Activated T-cell treated with anti-CD3 and anti-CD28 coated beads, Interleukin-2, amount 50 U/mL, for 48 hours (primary cell): ENCODE measurements around the gene FER.
"Not testable (repeated sequence)": the region's sequence is repeated elsewhere in the genome, so short reads cannot be mapped to it uniquely, and the experiment has no call there.

ENCODE experiments used
- DNase-seq, 2 experiments: peaks; one replicate each; pipeline ENCODE4 v3.0.0-alpha.2; 2020

The FER gene

GRCh38 chr5:108747774-108748400, at the start of gene FER:
FER (plus strand) TSS chr5:108747897; CDS start chr5:108798183, 50,286 bp downstream.
- peak; percentile 41 to 43 for DNase-seq

- DNase-seq, result not testable (repeated sequence)
Observed at GRCh38 chr5:108700388-108700787, 47.3 kb upstream of the FER start.

- DNase-seq, result no peak
Observed at GRCh38 chr5:108700930-108701329, 46.8 kb upstream of the FER start.

- DNase-seq, result no peak
Observed at GRCh38 chr5:108702546-108702945, 45.2 kb upstream of the FER start.

- no peak for DNase-seq
Observed at GRCh38 chr5:108703313-108703712, 44.4 kb upstream of the FER start.

- no peak for DNase-seq
Observed at GRCh38 chr5:108707141-108707540, 40.6 kb upstream of the FER start.

GRCh38 chr5:108711898-108712297, 35.8 kb upstream of the FER start:
- no peak for DNase-seq

- DNase-seq, result no peak
Observed at GRCh38 chr5:108715408-108715807, 32.3 kb upstream of the FER start.

GRCh38 chr5:108720391-108720790, 27.3 kb upstream of the FER start:
- DNase-seq, result no peak

GRCh38 chr5:108726446-108727235, 21.1 kb upstream of the FER start:
- no peak for DNase-seq

- DNase-seq, result no peak
Observed at GRCh38 chr5:108727236-108727650, 20.5 kb upstream of the FER start.

- peak; percentile 54 to 63 for DNase-seq
Observed at GRCh38 chr5:108727651-108728565, 19.8 kb upstream of the FER start.

GRCh38 chr5:108728566-108729241, 19.0 kb upstream of the FER start:
- DNase-seq, result peak; percentile 39 to 50

- no peak for DNase-seq
Observed at GRCh38 chr5:108729242-108729615, 18.5 kb upstream of the FER start.

GRCh38 chr5:108730617-108731340, 16.9 kb upstream of the FER start:
- no peak for DNase-seq

GRCh38 chr5:108735790-108736189, 11.9 kb upstream of the FER start:
- no peak for DNase-seq

GRCh38 chr5:108736855-108737254, 10.8 kb upstream of the FER start:
- DNase-seq, result no peak

GRCh38 chr5:108739376-108739775, 8.3 kb upstream of the FER start:
- no peak for DNase-seq

GRCh38 chr5:108739906-108740305, 7.8 kb upstream of the FER start:
- no peak for DNase-seq

- no peak for DNase-seq
Observed at GRCh38 chr5:108743319-108743718, 4.4 kb upstream of the FER start.

- DNase-seq, result no peak
Observed at GRCh38 chr5:108743846-108744245, 3.9 kb upstream of the FER start.

GRCh38 chr5:108747111-108747773, 455 bp upstream of the FER start:
- DNase-seq, result no peak
